ENCODE results near the gene PSD. TPM values are rescaled to one million over a fixed set of nuclear protein-coding genes. Genes with fewer than 3 reads are reported as not detected.

PSD gene
- total and polyA plus RNA-seq, 11 donors, result 0.14 to 1.7 (median 0.84) TPM

GRCh38 chr10:102419269-102420180 lies 940 bp upstream of the PSD start:
- peaks cover 0 to 17% (median 13%) of the 10 kb centered on the region in 9 donors for H3K36me3 ChIP-seq
- H3K27me3 ChIP-seq, result peaks cover 7 to 41% (median 22%) of the 10 kb centered on the region in 9 donors
- peak in 1 of 4 donors; percentile 20 for ATAC-seq
- H3K4me1 ChIP-seq, result peaks cover 6 to 45% (median 28%) of the 10 kb centered on the region in 12 donors
- 1 to 2% (median 1%) methylated on average over 53 to 54 of the region's 54 CpGs for WGBS, 4 donors
- no peak for TF ChIP-seq POLR2A (IDR thresholded peaks at IDR 0.05)
- TF ChIP-seq CTCF (IDR thresholded peaks at IDR 0.05), result no peak
- H3K4me3 ChIP-seq, result peak overlapping the region; percentile 13 to 99 (median 88)
- peak in 4 of 5 donors; percentile 34 to 64 (median 61) for DNase-seq
- no peaks in the 10 kb centered on the region for H3K9me3 ChIP-seq
- peak overlapping the region in 6 of 12 donors; percentile 88 to 96 (median 90) for H3K27ac ChIP-seq
- intact Hi-C loops (cut with DNase I), result loop anchor here in 4 of 10 donors (2.0 to 10.0 kb wide), 5 partner anchors 25 to 255 kb away; partner anchors contain the start of gene NFKB2 (in 3 of the 4)

- Histone ChIP-seq H3K27ac (no peak overlapping the region), H3K36me3 (no peaks in the 10 kb centered on the region), H3K4me1 (peaks cover 3 to 24% (median 15%) of the 10 kb centered on the region in 12 donors), H3K4me3 (no peak overlapping the region), H3K27me3 (peaks cover 12 to 69% (median 40%) of the 10 kb centered on the region in 9 donors), H3K9me3 (no peaks in the 10 kb centered on the region)
- intact Hi-C loops (cut with DNase I), result loop anchor here in 1 of 10 donors (10.0 kb wide), 1 partner anchor 252 kb away; no protein-coding TSS in a partner anchor
- TF ChIP-seq POLR2A (IDR thresholded peaks at IDR 0.05) (no peak), CTCF (IDR thresholded peaks at IDR 0.05) (no peak)
- DNase-seq, result no peak
- ATAC-seq, result no peak
- 83 to 90% (median 85%) methylated on average over 11 to 20 of the region's 20 CpGs for WGBS, 4 donors
Observed at GRCh38 chr10:102416695-102417094, 1.9 kb downstream of the PSD start.

- Histone ChIP-seq H3K36me3 (no peaks in the 10 kb centered on the region), H3K27me3 (peaks cover 13 to 73% (median 44%) of the 10 kb centered on the region in 9 donors), H3K27ac (no peak overlapping the region), H3K9me3 (no peaks in the 10 kb centered on the region), H3K4me1 (peaks cover 3 to 22% (median 15%) of the 10 kb centered on the region in 12 donors), H3K4me3 (no peak overlapping the region)
- TF ChIP-seq POLR2A (IDR thresholded peaks at IDR 0.05) (no peak), CTCF (IDR thresholded peaks at IDR 0.05) (no peak)
- DNase-seq (no peak), ATAC-seq (no peak)
- intact Hi-C loops (cut with DNase I), result loop anchor here in 1 of 10 donors (10.0 kb wide), 1 partner anchor 251 kb away; no protein-coding TSS in a partner anchor
- 55 to 83% (median 71%) methylated on average over 2 to 9 of the region's 9 CpGs for WGBS, 4 donors
Observed at GRCh38 chr10:102416283-102416682, 2.3 kb downstream of the PSD start.

GRCh38 chr10:102414749-102415148 lies 3.8 kb downstream of the PSD start:
- Histone ChIP-seq H3K27me3 (peaks cover 25 to 88% (median 59%) of the 10 kb centered on the region in 9 donors), H3K27ac (no peak overlapping the region), H3K9me3 (no peaks in the 10 kb centered on the region), H3K4me3 (no peak overlapping the region), H3K36me3 (no peaks in the 10 kb centered on the region), H3K4me1 (peaks cover 0 to 27% (median 10%) of the 10 kb centered on the region in 12 donors)
- intact Hi-C loops (cut with DNase I), result loop anchor here in 1 of 10 donors (10.0 kb wide), 1 partner anchor 250 kb away; no protein-coding TSS in a partner anchor
- WGBS, 4 donors, result 48 to 57% (median 51%) methylated on average over 20 of the region's 20 CpGs
- DNase-seq (no peak), ATAC-seq (no peak)
- TF ChIP-seq CTCF (IDR thresholded peaks at IDR 0.05) (no peak), POLR2A (IDR thresholded peaks at IDR 0.05) (no peak)
